GM19463 (cell line): ENCODE measurements around the gene PEPD.

ENCODE experiments used
- ATAC-seq: cut with Tn5 transposase; IDR thresholded peaks from one replicate; pipeline ENCODE4 v1.9.1; 2021; ENCODE audit warnings: mild to moderate bottlenecking, moderate library complexity; ENCODE audit not compliant: unreplicated experiment

PEPD gene

DNA sequence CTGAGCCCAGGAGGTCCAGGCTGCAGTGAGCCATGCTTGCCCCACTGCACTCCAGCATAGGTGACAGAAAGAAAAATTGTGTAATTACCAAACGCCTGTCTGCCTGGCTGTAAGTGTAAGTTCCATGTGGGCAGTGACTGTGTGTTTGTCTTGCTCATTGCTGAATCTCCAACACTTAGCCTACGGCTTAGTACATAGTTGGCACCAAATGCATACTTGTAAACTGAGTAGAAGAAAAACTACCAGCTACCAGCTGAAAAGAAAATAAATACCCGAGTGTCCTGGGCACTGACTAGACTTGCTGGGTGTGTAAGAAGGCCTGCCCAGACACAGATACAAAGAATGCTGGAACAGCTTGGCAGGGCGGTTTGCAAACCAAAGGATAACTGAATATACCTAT lies 150.8 kb downstream of the PEPD start:
- ATAC-seq: no peak

DNA sequence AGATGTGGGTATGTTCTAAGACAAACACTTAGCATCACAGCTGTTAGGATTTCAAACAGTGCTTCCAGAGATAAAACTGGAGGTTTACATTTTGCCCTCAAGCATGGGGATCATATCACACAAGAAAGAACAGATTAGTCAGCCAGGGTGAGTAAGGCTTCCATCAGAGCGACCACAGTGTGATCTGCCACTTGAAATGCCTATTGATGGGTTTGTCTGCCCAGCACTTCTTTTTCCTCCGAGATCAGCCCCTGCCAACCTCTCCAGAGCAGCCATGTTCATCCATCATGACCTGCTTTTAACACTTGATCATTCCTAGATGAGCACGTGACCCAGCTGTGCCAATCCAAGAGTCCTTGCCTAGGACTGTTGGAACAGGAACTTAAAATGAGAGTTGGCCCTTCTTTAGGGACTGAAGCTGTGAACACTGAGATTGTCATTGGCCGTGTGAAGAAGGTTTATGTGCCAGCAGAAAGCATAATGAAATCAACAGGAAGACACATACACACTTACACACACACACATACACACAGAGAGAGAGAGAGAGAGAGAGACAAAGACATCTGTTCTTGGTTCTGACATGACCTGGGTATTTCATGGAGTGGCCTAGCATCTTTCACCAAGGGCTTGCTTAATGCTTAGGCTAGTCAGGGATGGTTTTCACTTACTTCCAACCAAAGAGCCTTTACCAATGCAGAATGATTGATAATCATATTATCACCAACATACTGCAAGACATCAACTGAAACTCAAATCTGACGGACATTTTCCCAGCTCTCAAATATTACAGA lies 153.3 kb downstream of the PEPD start:
- ATAC-seq: no peak

DNA sequence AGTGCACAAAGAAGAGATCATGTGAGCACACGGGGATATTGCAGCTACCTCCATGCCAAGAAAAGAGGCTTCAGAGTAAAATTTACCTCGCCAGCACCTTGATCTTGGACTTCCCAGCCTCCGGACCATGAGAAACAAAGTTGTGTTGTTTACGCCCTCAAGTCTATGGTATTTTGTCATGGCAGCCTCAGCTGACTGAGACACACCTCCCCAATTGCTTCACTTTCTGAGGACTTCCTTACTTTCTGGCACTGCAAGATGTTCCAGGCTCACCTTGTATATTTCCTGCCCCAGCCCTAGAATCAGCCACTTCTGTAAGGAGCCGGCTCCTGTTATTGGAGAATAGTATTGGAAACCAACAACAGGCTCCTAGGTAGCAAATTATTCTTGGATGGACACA lies 154.7 kb downstream of the PEPD start:
- no peak for ATAC-seq

DNA sequence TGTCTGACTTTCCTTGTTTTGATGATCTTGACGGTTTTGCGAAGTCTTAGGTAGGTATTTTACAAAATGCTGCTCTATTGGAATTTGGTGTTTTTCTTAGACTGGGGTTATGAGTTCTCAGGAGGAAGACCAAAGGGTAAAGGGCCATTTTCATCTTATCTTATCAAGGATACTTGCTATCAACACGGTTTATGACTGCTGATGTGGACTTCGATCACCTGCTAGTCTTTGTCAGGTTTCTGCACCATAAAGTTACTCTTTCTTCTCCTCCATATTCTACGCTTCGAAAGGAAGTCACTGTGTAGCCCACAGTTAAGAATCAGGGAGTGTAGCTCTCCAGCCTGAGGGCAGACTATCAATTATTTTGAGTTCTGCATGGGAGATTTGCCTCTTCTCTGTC lies 155.5 kb downstream of the PEPD start:
- ATAC-seq: no peak

DNA sequence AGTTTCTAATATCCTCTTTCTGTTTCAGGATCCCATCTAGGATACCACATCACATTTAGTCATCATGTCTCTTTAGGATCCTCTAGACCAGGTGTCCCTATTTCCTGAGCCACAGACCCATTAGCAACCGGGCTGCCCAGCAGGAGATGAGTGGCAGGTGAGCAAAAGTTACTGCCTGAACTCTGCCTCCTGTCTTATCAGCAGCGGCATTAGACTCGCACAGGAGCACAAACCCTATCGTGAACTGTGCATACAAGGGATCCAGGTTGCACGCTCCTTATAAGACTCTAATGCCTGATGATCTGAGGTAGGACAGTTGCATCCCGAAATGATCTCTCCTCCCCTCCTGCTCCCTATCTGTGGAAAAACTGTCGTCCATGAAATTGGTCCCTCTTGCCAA lies 155.9 kb downstream of the PEPD start:
- ATAC-seq: no peak

DNA sequence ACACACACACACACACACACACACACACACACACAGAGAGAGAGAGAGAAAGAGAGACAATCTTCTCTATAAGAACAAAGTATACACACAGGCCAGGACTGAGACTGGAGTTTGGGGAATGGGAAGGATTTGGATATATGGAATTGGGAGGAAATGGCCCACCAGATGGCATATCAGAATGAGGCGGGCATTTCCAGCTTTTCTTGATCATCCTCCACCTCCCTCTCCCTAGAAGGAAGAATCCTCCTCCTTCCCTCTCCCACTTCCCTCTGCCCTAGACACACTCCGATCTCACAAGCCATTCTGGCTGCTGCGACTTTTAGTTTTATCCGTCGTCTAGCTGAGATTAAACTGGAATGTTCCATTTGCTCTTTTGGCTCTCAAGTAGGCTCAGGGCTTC lies 158.1 kb downstream of the PEPD start:
- ATAC-seq: no peak

DNA sequence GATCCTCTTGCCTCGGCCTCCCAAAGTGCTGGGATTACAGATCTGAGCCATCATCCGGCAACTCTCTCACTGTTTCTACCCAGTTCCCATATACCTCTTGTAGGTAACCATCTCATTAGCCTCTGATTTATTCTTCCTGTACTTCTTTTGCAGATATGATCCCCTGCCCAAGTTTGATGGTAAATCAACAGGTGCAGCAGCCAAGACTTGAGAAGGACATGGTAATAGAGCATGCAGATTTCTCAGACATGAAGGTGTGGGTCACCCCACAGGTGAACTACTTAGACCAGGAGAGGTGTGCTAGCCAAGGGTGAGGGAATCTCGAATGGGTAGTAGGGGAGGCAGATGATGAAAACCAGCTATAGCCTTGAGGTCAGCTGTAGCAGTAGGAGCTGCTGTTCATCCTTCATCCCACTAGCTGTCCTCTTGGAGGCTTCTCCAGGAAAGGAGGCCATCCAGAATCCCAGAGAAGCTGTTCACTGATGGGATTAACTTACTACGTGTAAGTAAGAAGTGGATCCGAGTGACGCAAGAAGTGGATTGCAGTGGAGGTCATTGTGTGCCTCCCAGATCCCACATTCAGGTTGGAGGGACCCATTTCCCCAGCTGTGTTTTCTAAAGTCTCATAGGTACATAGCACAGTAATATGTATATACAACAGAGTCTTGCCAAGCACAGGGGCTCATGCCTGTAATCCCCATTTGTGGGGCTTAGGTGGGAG lies 158.9 kb downstream of the PEPD start:
- ATAC-seq: no peak

DNA sequence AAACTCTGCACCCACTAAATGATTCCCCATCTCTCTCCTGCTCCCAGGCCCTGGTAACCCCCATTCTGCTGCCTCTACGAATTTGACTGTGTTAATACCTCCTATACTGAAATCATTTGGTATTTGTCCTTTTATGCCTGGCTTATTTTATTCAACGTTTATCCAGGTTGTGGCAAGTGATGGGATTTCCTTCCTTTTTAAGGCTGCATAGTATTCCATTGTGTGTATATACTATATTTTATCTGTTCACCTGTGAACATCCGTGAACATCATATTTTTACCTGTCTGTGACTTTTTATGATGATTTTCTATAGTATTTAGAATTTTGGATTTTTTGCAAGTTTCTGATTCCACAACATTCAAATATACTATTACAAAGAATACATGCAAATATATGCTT lies 162.0 kb downstream of the PEPD start:
- no peak for ATAC-seq

DNA sequence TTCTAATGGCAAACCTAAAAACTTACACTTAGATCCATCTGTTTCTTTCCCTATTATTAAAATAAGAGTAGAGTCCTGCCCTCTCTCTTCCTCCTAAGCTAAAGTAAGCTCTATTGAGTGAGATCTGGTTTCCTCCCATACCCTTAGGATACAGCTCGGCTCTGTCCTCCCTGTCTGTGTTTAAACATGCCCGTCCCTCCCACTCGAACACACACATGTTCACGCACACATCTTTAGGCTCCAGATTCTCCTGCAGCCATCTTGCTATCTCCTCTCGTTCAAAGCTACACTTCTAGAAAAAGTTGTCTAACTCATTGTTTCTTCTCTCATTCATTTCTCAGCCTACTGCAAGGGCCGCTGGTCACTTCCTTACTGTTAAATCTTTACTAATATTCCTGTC lies 163.2 kb downstream of the PEPD start:
- no peak for ATAC-seq

DNA sequence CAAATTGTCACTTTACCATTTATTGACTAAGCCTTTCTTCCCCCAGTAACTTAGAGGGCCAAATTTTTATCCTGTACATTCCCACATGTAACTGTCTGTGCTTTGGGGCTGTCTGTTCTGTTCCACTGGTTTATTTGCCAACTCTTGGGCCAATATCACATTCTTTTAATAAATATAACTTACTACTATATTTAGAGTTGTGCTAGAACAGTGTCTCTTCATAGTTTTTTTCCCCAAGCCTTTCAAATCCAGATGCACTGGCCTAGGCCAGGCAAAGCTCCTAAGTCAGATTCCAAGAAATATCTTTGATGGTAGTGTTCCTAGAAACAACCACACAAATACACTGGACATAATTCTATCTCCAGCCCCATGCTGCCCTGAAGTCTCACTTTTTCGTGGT lies 164.0 kb downstream of the PEPD start:
- ATAC-seq: no peak

DNA sequence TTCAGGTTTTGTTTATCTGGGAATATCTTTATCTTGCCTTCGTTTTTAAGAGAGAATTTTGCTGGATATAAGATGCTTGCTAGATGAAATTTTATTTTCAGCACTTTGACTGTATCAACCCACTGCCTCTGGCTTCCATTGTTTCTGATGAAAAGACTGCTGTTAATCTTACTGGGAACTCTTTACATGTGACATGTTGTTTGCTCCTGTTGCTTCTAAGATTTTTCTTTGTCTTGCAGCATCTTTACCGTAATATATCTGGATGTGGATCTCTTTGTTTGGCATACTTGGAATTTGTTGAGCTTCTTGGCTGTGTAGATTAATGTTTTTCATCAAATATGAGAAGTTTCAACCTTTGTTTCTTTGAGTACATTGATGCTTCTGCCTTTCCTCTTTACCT lies 166.1 kb downstream of the PEPD start:
- ATAC-seq: no peak

DNA sequence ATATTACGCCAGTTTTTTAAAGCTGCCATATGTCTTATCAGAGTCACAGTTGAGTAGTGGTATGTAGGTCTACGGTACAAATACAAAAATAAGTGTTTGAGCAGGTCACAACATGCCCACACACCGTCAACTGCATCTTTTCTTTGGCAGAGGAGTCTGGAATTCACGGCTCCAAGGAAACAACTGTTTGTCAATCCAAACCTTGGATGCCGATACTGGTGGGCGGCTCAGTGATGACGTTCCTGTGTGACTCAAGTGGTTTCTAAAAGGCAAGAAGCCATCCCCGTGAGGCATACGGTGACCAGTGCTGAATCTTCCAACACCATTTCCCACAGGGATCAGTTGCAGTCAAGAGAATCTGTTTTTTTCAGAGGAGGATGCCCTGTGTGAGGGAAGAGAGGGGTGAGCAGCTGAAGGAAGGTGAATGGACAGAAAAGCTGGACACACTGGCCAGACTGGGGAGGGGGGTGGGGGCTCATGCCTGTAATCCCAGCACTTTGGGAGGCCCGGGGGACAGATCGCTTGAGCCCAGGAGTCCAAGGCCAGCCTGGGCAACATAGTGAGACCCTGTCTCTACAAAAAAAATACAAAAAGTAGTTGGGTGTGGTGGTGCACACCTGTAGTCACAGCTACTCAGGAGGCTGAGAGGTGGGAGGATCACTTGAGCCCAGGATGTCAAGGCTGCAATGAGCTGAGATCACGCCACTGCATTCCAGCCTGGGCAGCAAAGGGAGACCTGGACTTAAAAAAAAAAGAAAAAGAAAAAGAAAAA lies 170.9 kb downstream of the PEPD start:
- ATAC-seq: no peak

DNA sequence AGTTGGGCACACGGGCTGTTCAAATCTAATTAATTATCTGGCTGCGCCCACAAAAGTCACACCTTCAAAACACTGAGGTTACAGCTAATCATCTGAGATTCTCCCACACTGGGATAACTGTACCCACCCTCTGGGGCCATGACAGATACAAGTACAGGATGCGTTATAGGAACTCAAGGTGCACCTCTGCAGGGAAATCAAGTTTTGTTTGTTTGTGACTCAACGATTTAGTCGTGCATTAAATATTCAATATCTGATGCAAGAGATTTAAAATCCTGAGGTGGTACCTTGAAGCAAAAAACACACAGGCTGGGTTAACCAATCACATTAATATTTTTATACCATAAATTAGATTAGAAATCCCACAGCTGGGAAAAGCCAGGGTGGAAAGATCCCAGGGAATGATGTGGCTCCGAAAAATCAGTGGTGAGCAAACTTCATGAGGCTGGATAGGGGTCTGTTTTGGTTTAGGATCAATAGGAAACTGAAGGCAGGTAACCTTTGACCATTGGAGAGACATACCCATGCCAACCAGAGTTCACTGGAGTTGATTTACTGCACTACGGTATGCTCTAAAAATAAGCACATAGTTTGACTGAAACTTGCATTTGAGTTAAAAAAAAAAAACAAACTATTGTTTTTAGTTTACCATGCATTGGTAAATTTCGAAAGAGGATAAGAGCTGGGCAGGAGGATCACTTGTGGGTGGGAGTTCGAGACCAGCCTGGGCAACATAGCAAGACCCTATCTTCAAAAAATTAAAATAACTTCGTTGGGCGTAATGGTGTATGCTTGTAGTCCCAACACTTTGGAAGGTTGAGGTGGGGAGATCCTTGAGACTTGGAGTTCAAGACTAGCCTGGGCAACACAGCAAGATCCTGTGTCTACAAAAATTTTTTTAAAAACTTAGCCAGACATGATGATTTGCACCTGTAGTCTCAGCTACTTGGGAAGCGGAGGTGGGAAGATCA lies 172.0 kb downstream of the PEPD start:
- no peak for ATAC-seq

DNA sequence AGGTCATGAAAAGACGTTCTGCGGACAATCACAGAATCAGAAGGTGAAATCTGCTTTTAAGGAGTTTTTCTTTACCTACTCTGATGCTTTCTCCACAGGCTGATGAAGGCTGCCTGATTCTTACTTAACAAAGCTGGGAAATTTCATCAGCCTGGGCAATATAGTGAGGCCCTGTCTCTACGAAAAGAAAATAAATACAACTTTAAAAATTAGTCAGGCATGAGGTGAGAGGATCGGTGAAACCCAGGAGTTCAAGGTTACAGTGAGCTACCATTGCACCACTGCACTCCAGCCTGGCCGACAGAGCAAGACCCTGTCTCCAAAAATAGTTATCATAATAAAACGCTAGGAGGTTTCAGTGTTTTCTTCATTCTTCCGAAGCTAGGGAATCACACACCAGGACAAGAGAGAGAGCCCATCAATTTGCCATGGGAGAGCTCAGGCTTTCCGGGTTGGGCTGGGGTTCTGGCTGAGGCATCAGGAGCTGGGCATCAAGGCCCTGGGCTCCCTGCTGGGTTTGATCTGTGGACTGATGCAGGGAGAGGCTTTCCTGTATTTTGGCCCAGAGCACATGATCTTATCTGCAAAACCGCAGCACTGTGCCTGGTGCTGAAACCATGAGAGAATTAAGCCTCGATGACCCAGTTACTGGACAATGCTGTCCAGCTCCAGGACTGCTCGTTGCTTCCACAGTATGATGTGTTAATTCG lies 173.1 kb downstream of the PEPD start:
- no peak for ATAC-seq

DNA sequence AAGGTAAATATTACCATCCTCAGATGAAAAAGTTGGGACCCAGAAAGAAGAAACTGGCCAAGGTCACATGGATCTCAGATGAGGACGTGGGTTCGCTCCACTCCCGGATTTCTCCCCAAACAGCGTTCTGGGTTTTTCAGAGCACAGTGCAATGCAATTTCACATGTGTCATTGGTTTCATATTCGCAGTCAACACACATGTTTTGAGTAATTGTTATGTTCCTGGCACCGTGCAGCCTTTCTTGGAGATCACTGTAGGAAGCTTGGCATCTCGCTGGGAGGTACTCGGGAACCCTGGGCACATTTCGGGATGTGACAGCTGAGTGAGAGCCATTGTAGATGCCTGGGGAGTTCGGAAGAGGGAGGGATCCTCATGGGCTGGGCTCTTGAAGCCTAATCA lies 174.3 kb downstream of the PEPD start:
- no peak for ATAC-seq

DNA sequence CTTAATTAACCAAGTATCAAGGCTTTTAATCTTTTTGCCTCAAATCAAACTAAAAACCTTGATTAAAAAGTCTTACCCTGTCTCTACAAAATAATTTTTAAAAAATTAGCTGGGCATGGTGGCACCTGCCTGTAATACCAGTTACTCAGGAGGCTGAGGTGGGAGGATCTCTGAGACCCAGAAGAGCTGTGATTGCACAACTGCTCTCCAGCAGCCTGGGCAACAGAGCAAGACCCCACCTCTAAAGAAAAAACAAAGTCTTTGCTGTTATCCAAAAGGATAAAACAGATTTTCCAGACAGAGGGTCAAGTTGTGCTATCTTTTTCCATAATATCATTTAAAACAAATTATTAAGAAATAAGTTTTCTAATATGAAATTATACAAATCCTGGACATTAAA lies 174.9 kb downstream of the PEPD start:
- no peak for ATAC-seq

DNA sequence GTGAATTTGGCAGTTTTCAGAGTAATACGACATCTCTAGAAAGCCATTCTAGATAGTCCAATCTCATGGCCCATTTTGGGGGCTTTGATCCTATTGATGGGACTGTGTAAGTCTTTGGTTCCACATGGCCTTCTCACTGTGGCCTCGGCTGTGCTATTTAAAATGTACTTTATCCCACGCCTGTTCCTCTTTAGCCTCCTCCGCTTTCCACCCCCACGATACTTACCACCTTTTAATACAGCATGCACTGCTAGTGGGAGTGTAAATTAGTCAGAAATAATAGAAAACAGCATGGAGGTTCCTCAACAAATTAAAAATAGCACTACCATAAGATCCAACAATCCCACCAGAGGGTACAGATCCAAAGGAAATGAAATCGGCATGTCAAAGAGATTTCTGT lies 176.4 kb downstream of the PEPD start:
- ATAC-seq: no peak

DNA sequence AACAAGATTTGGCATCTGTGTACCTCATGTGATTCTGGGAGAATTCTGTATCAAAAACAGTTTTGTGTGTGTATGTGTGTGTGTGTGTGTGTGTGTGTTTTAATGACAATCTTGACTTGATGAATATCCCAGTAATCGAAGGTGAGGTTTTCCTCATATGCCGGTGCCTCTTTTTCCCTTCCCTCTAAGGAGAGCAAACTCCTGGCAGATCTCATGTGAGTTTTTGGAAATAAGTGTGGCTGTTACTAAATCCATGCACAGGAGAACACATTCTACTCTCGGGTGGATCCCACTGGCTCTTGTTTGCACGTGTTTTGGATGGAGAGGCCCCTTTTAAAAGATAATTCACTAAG lies 177.0 kb downstream of the PEPD start:
- ATAC-seq: no peak

DNA sequence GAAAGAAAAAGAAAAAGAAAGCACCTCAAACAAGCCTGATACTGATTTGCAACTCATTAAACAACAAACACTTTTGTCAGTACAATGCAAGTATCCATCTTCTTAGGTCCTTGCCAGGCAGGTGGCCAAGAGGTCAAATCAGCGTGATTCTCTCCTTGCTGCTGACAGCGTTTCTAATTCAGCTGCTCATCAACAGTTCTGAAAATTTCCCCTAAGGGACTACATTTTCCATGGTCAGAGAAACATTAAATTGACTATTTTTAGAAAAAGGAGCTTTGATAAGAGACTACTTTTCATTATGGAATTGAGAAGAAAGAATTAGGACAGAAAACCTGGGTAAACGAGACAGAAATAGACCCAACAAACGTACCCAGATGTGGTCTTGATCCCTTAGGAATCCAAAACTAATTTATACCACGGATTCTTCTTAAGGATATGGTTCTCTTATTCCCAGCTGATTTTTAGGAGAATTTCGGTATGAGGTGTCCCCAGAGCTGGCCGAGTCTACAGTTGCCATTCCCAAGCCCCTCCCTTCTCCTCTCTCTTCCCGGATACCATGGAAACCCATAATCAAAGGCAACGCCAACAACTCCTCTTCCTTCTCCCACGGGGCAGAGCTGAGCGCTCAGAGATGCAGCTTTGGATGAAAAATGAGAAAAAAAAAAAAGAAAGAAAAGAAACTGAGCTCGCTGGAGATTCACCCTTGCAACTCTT lies 177.6 kb downstream of the PEPD start:
- ATAC-seq: no peak

DNA sequence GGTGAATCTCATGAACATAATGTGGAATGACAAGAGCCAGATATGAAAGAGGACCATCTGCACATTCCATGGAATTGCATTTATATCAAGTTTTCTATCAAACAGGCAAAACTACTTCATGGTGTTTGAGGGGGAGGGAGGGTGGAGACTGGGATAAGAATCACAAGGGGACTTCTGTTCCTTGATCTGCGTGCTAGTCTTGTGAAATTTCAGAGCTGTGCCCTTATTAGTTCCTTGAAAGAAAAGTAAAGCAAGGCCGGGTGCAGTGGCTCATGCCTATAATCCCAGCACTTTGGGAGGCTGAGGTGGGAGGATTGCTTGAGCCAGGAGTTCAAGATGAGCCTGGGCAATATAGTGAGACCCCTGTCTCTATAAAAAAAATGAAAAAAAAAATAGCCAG lies 178.3 kb downstream of the PEPD start:
- no peak for ATAC-seq
